GM19240 (cell line): ENCODE data around the gene PLEKHG7.
A peak's percentile ranks its signal among the peaks of the same experiment; 100 is the strongest.
"Not testable (repeated sequence)": the region's sequence is repeated elsewhere in the genome, so short reads cannot be mapped to it uniquely, and the experiment has no call there.

Experiments used
- DNase-seq: peaks from one replicate; pipeline ENCODE4 v3.0.0; 2011; ENCODE audit warnings: low spot score; ENCODE audit not compliant: insufficient read length

The PLEKHG7 gene

DNA sequence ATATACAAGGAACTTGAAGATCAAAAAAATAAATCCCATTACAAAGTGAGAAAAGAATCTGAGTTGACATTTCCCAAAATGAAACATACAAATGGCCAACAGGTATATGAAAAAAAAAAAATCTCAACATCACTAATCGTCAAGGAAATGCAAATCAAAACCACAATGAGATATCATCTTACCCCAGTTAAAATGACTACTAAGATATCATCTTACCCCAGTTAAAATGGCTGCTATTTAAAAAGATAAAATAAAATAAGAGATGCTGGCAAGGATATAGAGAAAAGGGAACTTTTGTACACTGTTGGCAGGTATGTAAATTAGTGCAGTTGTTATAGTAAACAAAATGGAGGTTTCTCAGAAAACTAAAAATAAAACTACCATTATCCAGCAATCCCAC lies 44.4 kb downstream of the PLEKHG7 start:
- no peak for DNase-seq

DNA sequence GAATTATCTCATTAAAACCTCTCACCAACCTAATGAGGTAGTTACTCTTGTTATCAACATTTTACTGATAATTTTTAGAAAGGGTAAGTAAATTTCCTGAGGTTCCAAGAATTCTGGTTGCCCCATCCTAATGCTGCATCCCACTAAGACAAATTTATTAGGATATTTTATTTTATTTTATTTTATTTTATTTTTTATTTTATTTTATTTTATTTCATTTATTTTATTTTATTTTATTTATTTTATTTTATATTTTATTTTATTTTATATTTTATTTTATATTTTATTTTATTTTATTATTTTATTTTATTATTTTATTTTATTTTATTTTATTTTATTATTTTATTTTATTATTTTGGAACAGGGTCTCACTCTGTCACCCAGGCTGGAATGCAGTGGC lies 46.9 kb downstream of the PLEKHG7 start:
- not testable (repeated sequence) for DNase-seq

- no peak for DNase-seq
These were observed 51.4 kb downstream of the PLEKHG7 start for GRCh38 chr12:92753976-92754885.

GRCh38 chr12:92756898-92757596 lies 54.3 kb downstream of the PLEKHG7 start:
- DNase-seq = no peak

- DNase-seq = no peak
These were observed 54.9 kb downstream of the PLEKHG7 start for GRCh38 chr12:92757597-92758121.

DNA sequence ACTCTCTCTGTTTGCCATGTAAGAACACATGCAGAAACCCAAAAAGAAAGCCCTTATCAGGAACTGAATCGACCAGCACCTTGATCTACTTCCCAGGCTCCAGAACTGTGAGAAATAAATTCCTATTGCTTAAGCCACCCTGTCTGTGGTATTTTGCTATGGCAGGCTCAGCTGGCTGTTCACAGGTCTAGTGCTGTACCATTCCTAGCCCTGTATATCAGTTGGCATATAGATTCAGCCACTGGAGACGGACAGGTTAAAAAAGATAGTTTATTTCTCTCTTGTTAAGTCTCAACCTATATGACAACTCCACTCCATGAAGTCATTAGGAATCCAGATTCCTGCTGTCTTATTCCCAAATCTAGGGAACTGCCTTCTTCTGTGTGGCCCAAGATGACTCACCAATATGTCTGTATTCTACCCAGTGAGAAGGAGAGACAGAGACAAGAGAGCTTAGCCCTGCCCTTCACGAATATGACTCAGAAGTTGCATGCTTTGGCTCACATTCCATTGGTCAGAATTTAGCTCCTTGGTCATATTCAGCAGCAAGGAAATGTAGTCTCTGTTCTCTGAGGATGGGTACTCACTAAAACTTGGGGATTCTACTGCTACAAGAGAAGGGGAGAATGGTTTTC lies 57.0 kb downstream of the PLEKHG7 start:
- DNase-seq = no peak

- no peak for DNase-seq
These were observed 60.0 kb downstream of the PLEKHG7 start for GRCh38 chr12:92762773-92763172.

- no peak for DNase-seq
These were observed 62.0 kb downstream of the PLEKHG7 start for GRCh38 chr12:92764831-92765230.

- no peak for DNase-seq
These were observed 63.1 kb downstream of the PLEKHG7 start for GRCh38 chr12:92765871-92766270.

DNA sequence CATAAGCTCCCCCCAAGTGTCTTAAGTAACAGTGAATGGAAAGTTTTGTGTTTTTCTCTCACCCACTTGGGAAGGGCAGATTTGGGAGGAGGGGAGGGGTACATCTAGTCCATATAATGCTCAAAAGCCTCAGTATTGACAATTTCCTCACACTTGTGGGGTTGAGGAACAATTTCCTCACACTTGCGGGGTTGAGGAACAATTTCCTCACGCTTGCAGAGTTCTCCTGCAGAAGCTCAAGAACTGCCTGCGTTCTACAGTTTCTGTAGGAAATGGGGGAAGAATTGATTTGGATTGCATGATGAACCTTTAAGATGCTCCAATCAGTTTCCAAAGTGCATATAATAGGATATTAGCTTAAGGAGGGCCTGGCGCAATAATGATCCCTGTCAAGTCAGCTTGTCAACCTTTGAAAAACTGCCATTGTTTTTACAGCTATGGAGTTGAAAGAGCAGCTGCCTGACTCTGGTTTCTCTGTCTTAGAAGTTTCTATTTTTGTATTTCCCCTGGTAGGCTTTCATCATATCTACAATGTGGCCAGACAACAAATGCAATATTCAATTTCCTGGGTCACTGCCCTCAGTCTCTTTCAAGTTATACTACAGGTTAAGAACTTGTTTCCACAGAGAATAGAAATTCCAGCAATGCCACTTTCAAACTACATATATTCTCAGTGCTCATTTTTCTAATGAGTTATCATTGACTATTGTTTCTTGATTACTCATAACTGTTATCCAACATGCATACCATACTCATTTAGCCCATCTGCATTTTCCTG lies 66.5 kb downstream of the PLEKHG7 start:
- DNase-seq = no peak

DNA sequence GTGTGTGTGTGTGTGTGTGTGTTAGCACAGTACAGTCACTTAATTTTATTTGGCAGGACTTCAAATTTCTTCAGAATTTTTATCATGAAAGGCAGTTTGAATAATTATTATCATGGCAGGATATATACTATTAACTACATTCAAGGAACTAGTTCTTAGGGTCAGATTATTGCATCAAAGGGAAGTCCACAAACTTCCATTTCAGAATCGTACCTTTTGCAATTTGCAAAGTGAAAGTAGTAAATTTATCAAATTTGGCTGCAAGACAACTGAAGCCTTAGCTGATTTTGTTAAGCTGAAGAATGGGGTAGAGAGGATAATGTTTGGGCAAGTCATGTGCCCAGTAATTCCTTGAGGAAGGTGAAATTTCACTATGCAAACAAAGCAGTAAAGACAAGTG lies 68.2 kb downstream of the PLEKHG7 start:
- DNase-seq = no peak

DNA sequence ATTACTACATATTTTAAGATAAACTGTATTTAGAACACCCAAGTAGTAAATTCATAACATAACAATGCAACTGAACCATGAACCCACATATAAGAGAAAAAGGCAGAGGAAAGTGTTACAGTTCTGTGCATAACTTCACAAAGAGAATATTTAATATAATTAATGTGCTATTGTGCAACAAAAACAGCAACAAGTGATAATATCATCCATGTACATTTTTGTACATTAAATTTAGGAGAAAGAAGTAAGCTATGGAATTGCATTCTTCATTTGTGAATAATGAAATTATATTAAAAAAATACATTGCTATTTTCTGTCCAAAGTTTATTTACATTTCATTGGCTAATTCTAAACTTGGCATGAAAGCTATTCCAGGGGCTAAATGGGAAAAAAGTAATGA lies 72.6 kb downstream of the PLEKHG7 start:
- no peak for DNase-seq

- DNase-seq = no peak
These were observed 75.7 kb downstream of the PLEKHG7 start for GRCh38 chr12:92778525-92778924.

GRCh38 chr12:92779902-92780301 lies 77.1 kb downstream of the PLEKHG7 start:
- DNase-seq = no peak

GRCh38 chr12:92784356-92784755 lies 81.6 kb downstream of the PLEKHG7 start:
- no peak for DNase-seq

- peak; percentile 26 for DNase-seq
These were observed 82.2 kb downstream of the PLEKHG7 start for GRCh38 chr12:92784797-92785562.

DNA sequence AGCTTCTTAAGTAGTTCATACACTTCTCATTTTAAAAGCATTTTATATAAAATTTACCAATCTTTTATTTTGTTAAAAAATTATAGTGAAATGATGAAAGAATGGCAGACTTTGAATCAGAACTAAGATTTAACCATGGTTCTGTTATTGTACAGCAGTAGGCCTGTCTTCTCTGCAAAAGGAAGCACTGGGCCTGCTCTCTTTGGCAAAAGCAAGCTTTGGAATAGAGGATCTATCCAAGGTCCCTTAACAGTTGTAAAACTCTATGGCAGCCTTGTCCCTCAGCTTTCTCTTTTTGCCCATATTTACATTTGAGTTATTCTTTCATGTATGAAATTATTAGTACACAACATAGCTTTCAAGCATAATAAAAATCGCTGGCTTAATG lies 82.8 kb downstream of the PLEKHG7 start:
- DNase-seq = no peak

- DNase-seq = no peak
These were observed 83.3 kb downstream of the PLEKHG7 start for GRCh38 chr12:92786045-92786444.

DNA sequence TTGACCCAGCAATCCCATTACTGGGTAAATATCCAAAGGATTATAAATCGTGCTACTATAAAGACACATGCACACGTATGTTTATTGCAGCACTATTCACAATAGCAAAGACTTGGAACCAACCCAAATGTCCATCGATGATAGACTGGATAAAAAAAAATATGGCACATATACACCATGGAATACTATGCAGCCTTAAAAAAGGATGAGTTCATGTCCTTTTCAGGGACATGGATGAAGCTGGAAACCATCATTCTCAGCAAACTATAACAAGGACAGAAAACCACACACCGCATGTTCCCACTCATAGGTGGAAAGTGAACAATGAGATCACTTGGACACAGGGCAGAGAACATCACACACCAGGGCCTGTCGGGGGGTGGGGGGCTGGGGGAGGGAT lies 91.6 kb downstream of the PLEKHG7 start:
- DNase-seq = not testable (repeated sequence)

GRCh38 chr12:92794814-92795213 lies 92.0 kb downstream of the PLEKHG7 start:
- no peak for DNase-seq
